T-helper 2 cell (primary cell): ENCODE measurements around the gene FTO.

Experiments
- DNase-seq, 5 experiments: peaks; one replicate each; pipeline versions ENCODE4 v3.0.0 to v3.0.0-alpha.2; 2012 to 2022

The FTO gene

GRCh38 chr16:53971616-53972015, 267.7 kb downstream of the FTO start:
- DNase-seq = no peak

DNA sequence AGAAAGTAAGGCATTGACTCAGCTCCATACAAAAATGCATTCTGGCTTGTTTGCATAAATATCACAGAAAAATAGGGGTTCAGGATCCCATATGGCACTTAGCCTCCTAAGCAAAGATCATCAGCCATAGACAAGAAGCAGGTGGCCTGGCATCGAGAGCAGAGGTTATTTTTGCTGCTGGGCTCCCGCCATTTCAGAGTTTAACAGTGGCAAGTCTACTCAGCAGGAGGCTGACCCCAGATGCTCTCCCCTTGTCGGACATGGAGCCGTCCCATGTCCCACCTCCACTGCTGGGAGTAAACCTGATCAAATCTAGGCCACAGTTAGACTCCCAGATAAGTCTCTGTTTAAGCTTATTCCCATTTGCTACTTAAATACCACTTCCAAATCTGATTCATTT, 269.1 kb downstream of the FTO start:
- no peak for DNase-seq

DNA sequence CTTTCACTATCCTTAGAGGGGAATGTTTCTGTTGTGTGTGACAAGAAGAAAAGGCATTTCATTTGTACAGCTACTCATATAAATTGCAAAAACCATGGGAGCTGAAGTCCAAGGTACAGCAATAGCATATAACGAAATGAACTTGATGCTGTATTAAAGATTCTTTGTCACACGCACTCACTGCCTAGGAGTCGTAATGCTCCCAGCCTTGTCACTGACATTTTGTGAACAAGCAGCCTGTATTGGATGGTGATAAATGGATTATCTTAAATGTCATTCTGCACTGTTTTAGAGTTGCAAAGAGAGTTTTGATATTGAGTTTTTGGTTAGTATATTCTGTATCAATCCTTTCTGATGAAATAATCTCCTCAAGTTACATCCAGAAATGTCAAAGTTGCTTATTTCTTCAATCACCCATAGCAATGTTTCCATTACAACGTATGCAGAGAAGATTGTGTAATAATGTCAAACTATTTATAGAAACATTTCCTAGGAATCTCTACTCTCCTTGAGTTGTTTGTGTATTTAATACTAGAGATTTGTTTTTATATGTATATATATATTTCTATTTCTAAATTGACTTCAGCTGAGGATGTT, 270.6 kb downstream of the FTO start:
- DNase-seq = no peak

- no peak for DNase-seq
Measured at GRCh38 chr16:53980675-53981074, 276.7 kb downstream of the FTO start.

- no peak for DNase-seq
Measured at GRCh38 chr16:53982631-53983042, 278.7 kb downstream of the FTO start.

GRCh38 chr16:53984936-53985335, 281.0 kb downstream of the FTO start:
- no peak for DNase-seq

DNA sequence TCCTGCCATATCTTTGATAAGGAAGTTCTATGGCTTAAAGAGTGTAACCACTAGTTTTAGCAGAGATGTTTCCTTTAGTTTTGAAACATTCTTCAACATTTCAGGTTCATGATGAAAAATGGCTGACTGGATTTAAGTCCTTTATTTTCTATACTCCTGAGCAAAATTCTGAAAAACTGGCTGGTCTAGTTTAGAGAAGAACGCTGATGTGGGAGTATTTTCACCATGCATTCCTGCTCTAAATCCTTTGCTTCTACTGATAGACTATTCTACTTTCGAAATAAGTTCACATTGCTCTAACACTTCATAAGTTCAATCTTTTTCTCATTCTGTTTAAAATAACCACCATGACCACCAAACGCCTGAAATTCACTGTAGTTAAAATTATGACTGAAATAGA, 281.9 kb downstream of the FTO start:
- no peak for DNase-seq

- no peak for DNase-seq
Measured at GRCh38 chr16:53986793-53987192, 282.8 kb downstream of the FTO start.

DNA sequence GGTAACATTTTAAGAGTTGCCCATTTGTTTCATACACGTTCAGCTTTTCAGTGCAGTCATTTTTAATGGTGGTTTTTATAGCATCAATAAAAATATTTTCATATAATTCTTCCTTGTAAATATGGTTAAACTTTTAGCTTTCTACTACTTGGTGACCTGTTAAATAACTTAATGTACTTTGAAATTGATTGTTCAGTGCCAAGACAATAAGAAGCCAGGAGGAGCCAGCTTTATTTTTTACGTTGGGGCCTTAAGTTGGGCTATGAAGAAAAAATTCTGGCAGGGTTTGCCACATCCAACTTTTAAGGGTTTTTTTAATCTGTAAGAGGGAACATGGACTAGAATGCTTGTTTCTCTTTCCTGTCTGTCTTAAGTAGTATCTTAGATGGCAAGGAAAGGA, 284.2 kb downstream of the FTO start:
- no peak for DNase-seq

DNA sequence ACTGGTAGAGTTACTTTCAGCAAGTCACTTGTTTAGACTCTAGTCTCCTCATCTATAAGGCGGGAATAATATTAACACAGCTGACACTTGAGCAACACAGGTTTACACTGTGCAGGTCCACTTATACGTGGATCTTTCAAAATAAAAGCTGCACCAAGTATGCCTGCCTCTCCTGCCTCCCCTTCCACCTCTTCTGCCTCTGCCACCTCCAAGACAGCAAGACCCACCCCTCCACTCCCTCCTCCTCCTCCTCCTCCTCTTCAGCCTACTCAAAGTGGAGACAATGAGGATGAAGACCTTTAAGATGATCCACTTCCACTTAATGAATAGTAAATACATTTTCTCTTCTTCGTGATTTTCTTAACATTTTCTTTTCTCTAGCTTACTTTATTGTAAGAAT, 285.6 kb downstream of the FTO start:
- no peak for DNase-seq

DNA sequence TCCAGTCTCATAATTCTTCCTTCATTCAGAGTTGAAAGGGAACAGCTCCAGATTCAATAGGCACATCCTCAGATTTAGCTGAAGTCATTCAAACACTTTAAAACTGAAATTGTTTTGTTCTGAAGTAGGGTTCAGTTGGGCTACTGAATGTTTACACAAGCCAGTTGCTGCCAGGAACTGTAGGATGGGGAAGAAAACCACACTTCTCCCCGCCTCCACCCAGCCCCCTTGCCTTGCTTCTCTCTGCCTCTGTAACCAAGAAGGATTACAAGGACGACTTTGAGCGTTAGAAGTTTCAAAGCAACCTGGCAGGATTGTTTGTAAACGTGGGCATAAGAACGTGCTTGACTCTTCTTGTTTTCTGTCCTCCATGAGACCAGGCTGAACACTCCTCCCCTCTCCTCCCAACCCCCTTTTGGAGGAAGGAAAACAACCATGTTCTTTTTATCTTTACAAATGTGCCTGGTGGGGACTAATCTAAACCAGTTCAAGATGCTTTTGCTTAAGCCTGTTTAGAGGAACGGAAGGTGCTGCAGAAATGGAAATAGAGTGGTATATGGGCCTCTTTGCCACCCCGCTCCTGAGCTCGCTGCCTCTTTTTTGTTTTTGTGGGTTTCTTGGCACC, 287.9 kb downstream of the FTO start:
- DNase-seq = no peak

- no peak for DNase-seq
Measured at GRCh38 chr16:53995378-53995777, 291.4 kb downstream of the FTO start.

GRCh38 chr16:53996961-53997360, 293.0 kb downstream of the FTO start:
- DNase-seq = no peak

- no peak for DNase-seq
Measured at GRCh38 chr16:53998024-53998810, 294.3 kb downstream of the FTO start.

DNA sequence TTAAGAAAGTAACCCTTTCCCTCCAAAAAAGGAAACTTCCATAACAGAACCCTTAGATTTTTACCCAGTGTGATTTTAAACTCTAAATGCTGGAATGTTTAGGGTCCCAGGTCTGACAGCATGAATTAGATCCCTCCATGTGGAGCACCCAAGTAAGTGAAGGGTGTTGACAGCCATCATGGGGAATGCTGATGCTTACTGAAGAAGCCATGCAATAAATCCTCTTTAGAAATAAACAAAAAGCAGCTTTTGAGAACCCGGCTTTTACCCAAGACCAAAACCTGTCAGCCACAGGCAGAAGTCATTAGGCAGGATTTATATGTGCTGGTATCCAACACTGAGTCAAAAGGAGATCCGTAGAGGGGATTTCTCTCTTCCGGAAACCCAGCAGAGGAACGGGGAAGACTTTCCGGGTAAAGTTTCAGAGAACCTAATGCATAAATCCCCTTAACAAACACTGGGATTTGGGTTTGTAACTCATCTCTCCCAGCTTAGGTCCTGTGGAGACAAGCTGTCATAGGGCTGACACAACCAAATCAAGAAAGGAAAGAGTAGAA, 295.1 kb downstream of the FTO start:
- no peak for DNase-seq

GRCh38 chr16:53999841-54000240, 295.9 kb downstream of the FTO start:
- DNase-seq = no peak

DNA sequence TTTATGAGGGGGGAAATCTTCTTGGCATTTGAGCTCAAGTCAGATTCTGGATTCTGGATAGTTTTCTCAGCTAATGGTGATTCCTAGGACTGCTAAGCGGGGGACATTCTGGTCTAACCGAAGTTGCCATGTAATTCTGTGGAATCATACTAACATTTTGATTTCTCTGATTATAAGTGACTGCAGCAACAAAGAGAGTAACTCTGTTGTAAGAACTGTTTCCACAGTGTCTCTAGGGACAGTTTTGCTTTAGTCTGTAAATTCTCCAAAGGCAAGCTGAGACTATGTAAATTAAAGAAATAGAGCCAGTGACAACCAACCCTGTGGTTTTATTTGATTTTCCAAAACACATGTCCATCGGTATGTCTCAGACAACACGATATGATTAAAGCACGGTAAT, 296.4 kb downstream of the FTO start:
- DNase-seq = no peak

GRCh38 chr16:54006693-54007092, 302.7 kb downstream of the FTO start:
- no peak for DNase-seq

DNA sequence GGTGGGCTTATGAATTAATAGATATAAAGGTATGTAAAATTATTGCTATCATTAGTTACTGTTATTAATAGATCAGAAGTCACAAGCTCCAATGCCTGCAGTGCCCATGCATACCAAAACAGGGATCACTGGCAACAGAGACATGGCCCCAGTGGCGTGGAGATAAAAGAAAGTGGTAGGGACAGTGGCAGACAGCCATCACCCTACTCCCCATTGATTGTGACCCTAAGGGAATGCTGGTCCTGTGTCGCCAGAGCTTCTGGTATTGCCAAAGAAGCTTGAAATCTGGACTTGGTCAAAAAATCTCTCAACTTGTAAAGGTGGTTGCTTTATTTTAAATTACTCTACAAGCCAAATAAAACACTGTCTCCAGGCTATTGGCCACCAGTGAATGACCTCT, 303.5 kb downstream of the FTO start:
- no peak for DNase-seq

GRCh38 chr16:54009464-54010176, 305.7 kb downstream of the FTO start:
- no peak for DNase-seq

- DNase-seq = no peak
Measured at GRCh38 chr16:54015147-54015546, 311.2 kb downstream of the FTO start.

DNA sequence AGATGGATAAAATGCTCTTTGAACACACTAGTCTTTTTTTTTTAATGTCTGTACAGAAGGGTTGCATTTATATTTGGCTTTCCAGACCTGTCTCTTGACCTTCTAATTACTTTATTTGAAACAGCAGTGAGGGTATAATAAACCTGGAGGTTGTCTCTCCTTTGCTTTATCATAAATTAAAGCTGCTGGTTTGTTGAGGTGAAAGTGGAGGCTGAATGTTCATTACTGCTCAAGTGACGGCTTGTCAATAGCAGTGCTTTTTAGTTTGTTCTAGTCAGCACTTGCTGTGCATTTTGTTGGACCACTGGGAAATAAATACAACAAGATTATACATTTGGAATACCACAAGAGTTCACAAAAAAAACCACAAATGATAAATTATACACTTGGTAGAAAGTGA, 318.4 kb downstream of the FTO start:
- no peak for DNase-seq

GRCh38 chr16:54026456-54026855, 322.5 kb downstream of the FTO start:
- no peak for DNase-seq
